Activated T-cell treated with anti-CD3 and anti-CD28 coated beads for 48 hours (primary cell): Measurements from ENCODE around the gene IDH2.
A peak's percentile ranks its signal among the peaks of the same experiment; 100 is the strongest.

ENCODE experiments used
- DNase-seq: peaks from one replicate; pipeline ENCODE4 v3.0.0-alpha.2; 2020; ENCODE audit warnings: low read depth

IDH2 gene

GRCh38 chr15:90063770-90064247 is 38.5 kb downstream of the IDH2 start:
- no peak for DNase-seq

GRCh38 chr15:90062973-90063769 is 39.1 kb downstream of the IDH2 start:
- DNase-seq: no peak

GRCh38 chr15:90062462-90062932 is 39.8 kb downstream of the IDH2 start:
- no peak for DNase-seq

- no peak for DNase-seq
Measured at GRCh38 chr15:90062023-90062442, 40.2 kb downstream of the IDH2 start.

DNA sequence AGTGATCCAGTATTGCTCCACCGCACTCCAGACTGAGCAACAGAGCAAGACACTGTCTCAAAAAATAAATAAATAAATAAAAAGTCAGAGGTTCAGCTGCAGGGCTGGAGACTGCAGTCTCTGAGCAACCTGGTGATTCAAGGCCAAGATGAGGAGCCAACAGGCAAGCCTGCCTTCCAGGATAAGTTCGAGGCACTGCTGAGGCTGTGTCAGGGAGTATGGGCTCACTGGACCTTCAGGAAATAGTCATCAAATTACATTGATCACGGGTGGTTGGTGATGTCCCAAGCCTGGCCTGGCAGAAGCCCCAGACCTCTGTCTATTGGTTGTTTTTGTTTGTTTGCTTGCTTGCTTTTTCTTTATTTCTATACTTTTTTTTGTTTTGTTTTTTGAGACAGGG is 41.5 kb downstream of the IDH2 start:
- no peak for DNase-seq

- peak; percentile 78 for DNase-seq
Measured at GRCh38 chr15:90059208-90059985, 42.9 kb downstream of the IDH2 start.

DNA sequence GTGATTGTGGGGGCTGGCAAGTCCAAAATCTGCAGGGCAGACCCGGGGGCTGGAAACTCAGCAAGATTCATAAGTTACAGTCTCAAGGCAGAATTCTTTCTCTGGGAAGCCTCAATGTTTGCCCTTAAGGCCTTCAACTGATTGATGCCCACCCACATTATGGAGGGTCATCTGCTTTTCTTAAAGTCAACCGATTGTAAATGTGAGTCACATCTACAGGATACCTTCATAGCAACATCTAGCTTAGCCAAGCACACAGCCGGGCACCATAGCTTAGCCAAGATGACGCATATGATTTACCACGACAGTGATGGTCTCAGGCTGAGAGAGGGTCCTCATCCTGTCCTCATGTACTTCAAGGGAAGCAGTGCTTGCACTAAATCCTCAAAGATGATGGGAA is 43.5 kb downstream of the IDH2 start:
- DNase-seq: no peak

DNA sequence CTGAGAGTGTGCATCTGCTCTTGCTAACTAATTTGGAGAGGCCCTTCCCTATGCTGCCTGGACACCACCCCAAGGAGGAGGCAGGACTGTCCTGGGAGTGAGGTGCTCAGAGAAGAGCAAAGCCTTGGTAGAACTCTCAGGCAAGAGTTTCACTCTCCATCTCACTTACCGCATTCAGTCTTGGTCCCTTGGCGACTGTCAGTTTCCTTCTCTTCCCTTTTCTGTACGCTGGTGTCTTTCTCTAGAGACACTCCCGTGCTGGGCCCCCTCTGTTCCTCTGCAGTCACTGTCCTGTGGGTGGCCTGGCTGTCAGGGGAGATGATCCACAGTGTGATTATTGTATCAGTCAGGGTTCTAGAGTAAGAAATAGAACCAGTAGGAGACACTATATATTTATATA is 44.0 kb downstream of the IDH2 start:
- DNase-seq: no peak

GRCh38 chr15:90056529-90056928 is 45.7 kb downstream of the IDH2 start:
- no peak for DNase-seq

GRCh38 chr15:90055182-90055581 is 47.1 kb downstream of the IDH2 start:
- no peak for DNase-seq

DNA sequence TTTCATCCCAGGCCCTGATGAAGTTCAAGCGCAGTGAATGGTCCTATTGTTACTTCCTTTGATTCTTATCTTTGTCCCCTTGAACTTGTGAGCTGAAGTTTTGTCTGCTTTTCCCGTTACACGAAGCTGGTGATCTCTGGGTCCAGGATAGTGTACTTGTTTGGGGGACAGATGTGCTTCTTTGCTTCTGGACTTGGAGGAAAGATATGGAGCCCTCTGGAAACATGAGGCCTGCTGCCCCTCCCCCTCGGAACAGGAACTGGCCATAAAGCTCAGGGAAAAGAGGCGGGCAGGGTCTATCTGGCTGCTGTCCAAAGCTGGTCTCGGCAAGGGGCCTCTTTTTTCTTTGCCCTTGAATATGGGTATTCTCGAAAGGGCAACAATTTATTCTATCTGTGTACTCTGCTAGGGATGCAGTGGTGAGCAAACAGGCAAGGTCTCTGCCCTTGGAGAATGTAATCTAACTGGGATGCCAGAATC is 47.6 kb downstream of the IDH2 start:
- DNase-seq: no peak

GRCh38 chr15:90053685-90054466 is 48.4 kb downstream of the IDH2 start:
- DNase-seq: no peak

GRCh38 chr15:90051874-90052273 is 50.4 kb downstream of the IDH2 start:
- no peak for DNase-seq

DNA sequence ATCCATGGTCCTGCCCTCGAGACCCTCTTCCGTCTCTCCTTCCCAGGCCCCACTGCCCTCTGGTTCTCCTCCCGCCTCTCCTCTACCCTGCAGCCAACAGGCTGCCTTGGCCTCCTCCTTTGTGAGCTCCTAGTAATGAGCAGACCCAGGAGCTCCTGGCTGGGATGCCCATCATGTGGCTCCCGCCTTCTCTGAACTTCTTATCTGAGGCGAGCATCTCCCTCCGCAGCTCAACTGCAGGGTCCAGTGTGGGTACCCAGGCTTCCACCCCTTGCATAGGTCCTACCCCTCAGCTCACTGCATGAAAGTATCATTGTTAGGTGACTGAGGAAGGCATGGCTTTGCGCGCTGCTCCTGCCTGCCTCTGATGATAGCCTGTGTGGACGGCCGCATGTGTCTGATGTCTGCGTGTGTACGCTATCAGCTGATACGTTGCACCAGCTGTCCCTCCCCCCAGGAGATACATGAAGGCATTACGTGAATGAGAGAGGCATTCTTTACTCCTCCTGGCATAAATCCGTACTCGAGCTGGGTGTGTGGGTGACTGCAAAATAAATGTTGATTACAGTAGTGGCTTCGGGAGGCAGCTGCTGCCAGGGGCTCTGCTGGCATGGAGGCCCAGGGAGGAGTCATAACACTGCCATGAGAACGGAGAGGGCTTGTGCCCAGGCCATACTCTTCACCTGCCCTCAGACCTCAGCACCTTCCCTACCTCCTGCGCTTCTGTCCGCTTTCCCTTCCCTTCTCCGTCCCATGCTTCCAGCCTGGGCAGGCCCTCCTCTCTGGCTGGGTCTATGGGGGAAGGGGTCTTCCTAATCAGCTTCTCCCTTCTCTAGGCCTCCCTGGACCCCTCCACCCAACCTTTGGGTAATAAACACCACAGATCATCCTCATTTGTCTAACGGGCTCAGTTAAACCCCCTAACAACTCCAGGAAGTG is 52.3 kb downstream of the IDH2 start:
- no peak for DNase-seq

DNA sequence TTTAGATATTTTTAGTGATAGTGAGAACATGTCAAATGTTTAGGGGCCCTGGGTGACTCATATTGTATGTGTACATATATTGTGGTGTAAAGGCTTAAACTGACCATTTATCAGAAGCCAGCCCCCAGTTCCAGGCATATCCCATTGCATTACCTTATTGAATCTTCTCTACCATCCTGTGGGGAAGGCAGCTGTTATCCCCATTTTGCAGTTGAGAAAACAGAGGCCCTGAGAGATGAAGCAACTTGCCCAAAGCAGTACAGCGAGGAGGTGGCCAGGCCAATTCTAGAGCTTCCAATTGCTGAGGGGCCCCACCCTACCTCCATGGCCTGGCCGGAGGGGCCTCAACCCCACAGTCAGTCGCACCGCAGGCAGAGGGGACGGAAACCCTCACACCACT is 53.2 kb downstream of the IDH2 start:
- no peak for DNase-seq

GRCh38 chr15:90047956-90048575 is 54.2 kb downstream of the IDH2 start:
- DNase-seq: no peak

- no peak for DNase-seq
Measured at GRCh38 chr15:90046911-90047392, 55.3 kb downstream of the IDH2 start.

DNA sequence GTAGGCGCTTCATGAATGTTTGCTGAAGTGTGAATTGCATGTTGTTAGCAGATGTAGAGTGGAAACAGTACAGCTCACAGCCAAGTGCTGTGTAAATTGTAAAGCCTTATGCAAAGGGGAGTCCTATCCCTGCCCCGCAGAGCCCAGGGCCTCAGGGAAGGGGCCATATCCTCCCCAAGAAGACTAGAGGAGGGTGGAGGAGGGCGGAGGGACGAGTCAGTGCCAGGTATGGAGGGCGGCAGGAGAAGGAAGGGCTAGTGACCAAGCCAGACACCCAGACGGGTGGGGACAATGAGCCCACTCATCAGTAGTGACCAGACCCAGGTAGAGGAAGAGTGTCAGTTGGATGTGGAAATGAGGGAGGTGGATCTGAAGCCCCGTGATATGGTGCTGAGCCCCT is 56.0 kb downstream of the IDH2 start:
- DNase-seq: no peak

GRCh38 chr15:90044916-90045371 is 57.3 kb downstream of the IDH2 start:
- DNase-seq: no peak

DNA sequence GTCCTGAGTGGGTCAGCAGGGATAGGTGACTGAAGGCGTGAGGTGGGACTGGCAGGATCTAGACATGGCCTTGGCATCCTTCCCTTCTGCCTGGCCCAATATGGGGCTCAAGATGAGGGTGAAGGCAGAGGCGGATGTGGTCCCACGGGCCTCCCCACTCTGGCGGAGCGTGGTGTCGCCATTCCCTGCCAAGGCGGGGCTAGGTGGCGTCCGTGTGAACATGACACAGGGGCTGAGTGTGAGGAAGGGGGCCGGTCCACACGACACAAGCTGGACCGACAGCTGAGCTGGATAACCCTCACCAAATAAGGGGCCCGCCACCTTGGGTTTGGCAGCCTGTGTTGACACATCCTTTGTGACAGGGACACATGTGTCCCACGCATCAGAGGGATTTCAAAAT is 58.1 kb downstream of the IDH2 start:
- no peak for DNase-seq
